Naive thymus-derived CD8-positive, alpha-beta T cell (primary cell): Measurements from ENCODE around the gene OR5D18. TPM values are rescaled to one million over a fixed set of nuclear protein-coding genes. Genes with fewer than 3 reads are reported as not detected.

ENCODE experiments used
- ATAC-seq, 2 donors: fragments of 150-1000 bp; cut with Tn5 transposase in 1 of 2; sonication (Bioruptor Pico), chemical (Tn5 transposase) in 1 of 2; 1 replicate in 1 of 2; 2 replicates in 1 of 2; pipeline ENCODE4 v1.10.0; 2021; ENCODE audit warnings: mild to moderate bottlenecking in 2 of 2, moderate library complexity in 2 of 2
- POLR2A ChIA-PET: fragments of 350-600 bp; sonication (Branson Sonifier 250); formaldehyde crosslinking; loops from one replicate; lab custom pipeline; 2021; ENCODE audit warnings: antibody characterized with exemption; lab: Charles Lee
- DNase-seq, 10 donors: peaks; one replicate each; pipeline versions ENCODE4 v3.0.0 to v3.0.0-alpha.2; 2020 to 2022
- H3K27ac Mint-ChIP-seq, 10 donors: one replicate each; pipeline ENCODE4 v1.8.0; 2020 to 2022; ENCODE audit warnings: mild to moderate bottlenecking in 10 of 10, mixed read lengths in 10 of 10, moderate library complexity in 4 of 10, inconsistent platforms in 1 of 10
- H3K27me3 Mint-ChIP-seq, 5 donors: one replicate each; pipeline ENCODE4 v1.8.0; 2021 to 2022; ENCODE audit warnings: mixed read lengths in 5 of 5
- H3K36me3 Mint-ChIP-seq, 3 donors: one replicate each; pipeline ENCODE4 v1.8.0; 2020 to 2022; ENCODE audit warnings: mixed read lengths in 3 of 3, mild to moderate bottlenecking in 2 of 3, inconsistent platforms in 1 of 3
- H3K4me1 Mint-ChIP-seq, 4 donors: one replicate each; pipeline ENCODE4 v1.8.0; 2021 to 2022; ENCODE audit warnings: mixed read lengths in 4 of 4
- H3K4me3 Mint-ChIP-seq, 10 donors: one replicate each; pipeline ENCODE4 v1.8.0; 2020 to 2022; ENCODE audit warnings: mild to moderate bottlenecking in 10 of 10, mixed read lengths in 10 of 10, moderate library complexity in 6 of 10, inconsistent platforms in 1 of 10
- H3K9me3 Mint-ChIP-seq, 9 donors: one replicate each; pipeline ENCODE4 v1.8.0; 2020 to 2022; ENCODE audit warnings: mixed read lengths in 9 of 9, mild to moderate bottlenecking in 3 of 9, inconsistent platforms in 1 of 9, moderate library complexity in 1 of 9
- polyA plus RNA-seq, 3 donors: library from polyadenylated mRNA; unstranded; fragments of 300-500 nt; fragmentation: Illumina TruSeq; gene quantifications; one replicate each; pipeline ENCODE4 v1.2.3, GENCODE V29; 2021
- total RNA-seq, 8 experiments: library from RNA in 2 of 8; stranded (reverse) in 2 of 8; gene quantifications; one replicate each; pipeline ENCODE4 v1.2.3 and lab custom pipeline; 2021 to 2026

OR5D18 gene
- not detected for total RNA-seq
- not detected for polyA plus RNA-seq
- total RNA-seq (lab: John Stamatoyannopoulos, UW) = 0 reads per million in 6 experiments

GRCh38 chr11:55819330-55819729 is at the start of gene OR5D18:
Gene OR5D18 (plus strand): TSS chr11:55819630. CDS start chr11:55819630, 0 bp downstream.
- Mint-ChIP-seq H3K27me3 (no peaks in the 10 kb centered on the region), H3K4me3 (no peak within 1 kb of the TSS), H3K9me3 (peaks cover 8 to 38% (median 19%) of the 10 kb centered on the region in 9 donors), H3K27ac (no peak within 1 kb of the TSS), H3K4me1 (peaks cover 0 to 3% (median 0%) of the 10 kb centered on the region in 4 donors), H3K36me3 (peaks cover 0 to 9% (median 0%) of the 10 kb centered on the region in 3 donors)
- DNase-seq = no peak
- POLR2A ChIA-PET = no interaction called here
- no peak for ATAC-seq

DNA sequence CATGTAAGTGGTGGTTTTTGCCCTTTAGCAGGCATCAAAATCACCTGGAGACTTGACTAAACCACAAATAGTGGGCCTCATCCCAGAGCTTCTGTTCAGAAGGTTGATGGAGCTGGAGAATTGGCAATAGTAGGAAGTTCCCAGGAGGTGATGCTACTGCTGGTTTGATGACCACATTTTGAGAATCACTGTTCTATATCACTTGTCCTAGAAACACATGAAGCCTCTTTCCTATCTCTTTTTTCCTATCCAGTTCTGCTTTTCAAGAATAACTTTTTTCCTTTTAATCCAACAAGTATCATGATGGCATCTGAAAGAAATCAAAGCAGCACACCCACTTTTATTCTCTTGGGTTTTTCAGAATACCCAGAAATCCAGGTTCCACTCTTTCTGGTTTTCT is 46.3 kb upstream of the OR5D18 start, which contains the start of gene OR5D13:
Gene OR5D13, plus strand, starts transcription at position 301 of the 400 bp plus-strand sequence. Its CDS starts 0 bp downstream, at position 301.
- DNase-seq (no peak), ATAC-seq (no peak)
- Mint-ChIP-seq H3K9me3 (peaks cover 0 to 37% (median 13%) of the 10 kb centered on the region in 9 donors), H3K4me1 (no peaks in the 10 kb centered on the region), H3K4me3 (no peak within 1 kb of the TSS), H3K36me3 (peaks cover 0 to 6% (median 0%) of the 10 kb centered on the region in 3 donors), H3K27ac (no peak within 1 kb of the TSS), H3K27me3 (no peaks in the 10 kb centered on the region)
- POLR2A ChIA-PET = no interaction called here

GRCh38 chr11:55791606-55792005 is 27.8 kb upstream of the OR5D18 start:
- POLR2A ChIA-PET = no interaction called here
- no peak overlapping the region for H3K27ac Mint-ChIP-seq
- DNase-seq (no peak), ATAC-seq (no peak)
- H3K36me3 Mint-ChIP-seq = no peaks in the 10 kb centered on the region
- no peak overlapping the region for H3K4me3 Mint-ChIP-seq
- no peaks in the 10 kb centered on the region for H3K27me3 Mint-ChIP-seq
- H3K9me3 Mint-ChIP-seq = peaks cover 7 to 29% (median 13%) of the 10 kb centered on the region in 9 donors
- H3K4me1 Mint-ChIP-seq = no peaks in the 10 kb centered on the region

DNA sequence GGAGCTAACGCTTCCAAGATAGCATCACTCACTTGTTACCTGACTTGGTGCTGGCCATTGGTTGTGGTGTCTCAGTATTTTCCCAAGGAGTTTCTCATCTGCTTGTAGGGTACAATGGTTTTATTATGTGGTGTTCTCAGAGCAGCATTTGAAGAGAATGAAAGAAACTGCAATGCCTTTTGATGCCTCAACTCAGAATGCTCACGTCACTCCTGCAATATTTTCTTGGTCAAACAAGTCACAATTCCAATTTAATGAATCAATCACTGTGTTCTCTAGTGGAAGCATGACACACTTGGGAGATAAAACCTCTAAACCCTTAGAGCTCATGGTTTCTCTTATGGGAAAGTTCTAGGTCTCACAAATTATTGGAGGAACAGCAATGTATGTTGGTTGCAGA is 26.1 kb upstream of the OR5D18 start:
- DNase-seq (no peak), ATAC-seq (no peak)
- Mint-ChIP-seq H3K27ac (no peak overlapping the region), H3K4me1 (no peaks in the 10 kb centered on the region), H3K9me3 (peaks cover 5 to 18% (median 9%) of the 10 kb centered on the region in 9 donors), H3K27me3 (no peaks in the 10 kb centered on the region), H3K36me3 (no peaks in the 10 kb centered on the region), H3K4me3 (no peak overlapping the region)
- POLR2A ChIA-PET = no interaction called here

- no peak within 1 kb of the TSS for H3K27ac Mint-ChIP-seq
- H3K27me3 Mint-ChIP-seq = no peaks in the 10 kb centered on the region
- H3K4me1 Mint-ChIP-seq = no peaks in the 10 kb centered on the region
- no peak for ATAC-seq
- peaks cover 11 to 34% (median 19%) of the 10 kb centered on the region in 9 donors for H3K9me3 Mint-ChIP-seq
- no peaks in the 10 kb centered on the region for H3K36me3 Mint-ChIP-seq
- H3K4me3 Mint-ChIP-seq = no peak within 1 kb of the TSS
- POLR2A ChIA-PET = no interaction called here
- DNase-seq = no peak
Measured at GRCh38 chr11:55795256-55795655, 24.2 kb upstream of the OR5D18 start, which contains the start of gene OR5D14. Gene OR5D14 (plus strand): TSS chr11:55795556. CDS start chr11:55795556, 0 bp downstream.

DNA sequence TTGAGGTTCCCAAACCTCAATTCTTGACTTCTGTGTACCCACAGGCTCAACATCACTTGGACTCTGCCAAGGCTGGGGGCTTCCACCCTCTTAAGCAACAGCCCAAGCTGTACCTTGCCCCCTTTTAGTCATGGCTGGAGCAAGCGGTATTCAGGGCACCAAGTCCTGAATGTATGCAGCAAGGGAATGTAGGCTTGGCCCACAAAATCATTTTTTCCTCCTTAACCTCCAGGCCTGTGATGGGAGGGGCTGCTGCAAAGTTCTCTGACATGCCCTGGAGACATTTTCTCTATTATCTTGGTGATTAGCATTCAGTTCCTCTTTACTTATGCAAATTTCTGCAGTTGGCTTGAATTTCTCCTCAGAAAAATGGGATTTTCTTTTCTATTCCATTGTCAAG is 13.2 kb upstream of the OR5D18 start:
- Mint-ChIP-seq H3K4me3 (no peak overlapping the region), H3K36me3 (peaks cover 0 to 15% (median 0%) of the 10 kb centered on the region in 3 donors), H3K9me3 (peaks cover 0 to 54% (median 24%) of the 10 kb centered on the region in 9 donors), H3K27ac (no peak overlapping the region), H3K4me1 (no peaks in the 10 kb centered on the region), H3K27me3 (no peaks in the 10 kb centered on the region)
- ATAC-seq (no peak), DNase-seq (no peak)
- POLR2A ChIA-PET = no interaction called here

- H3K9me3 Mint-ChIP-seq = peaks cover 8 to 42% (median 28%) of the 10 kb centered on the region in 9 donors
- POLR2A ChIA-PET = no interaction called here
- H3K27me3 Mint-ChIP-seq = no peaks in the 10 kb centered on the region
- no peaks in the 10 kb centered on the region for H3K4me1 Mint-ChIP-seq
- H3K36me3 Mint-ChIP-seq = peaks cover 0 to 8% (median 0%) of the 10 kb centered on the region in 3 donors
- H3K4me3 Mint-ChIP-seq = no peak within 1 kb of the TSS
- H3K27ac Mint-ChIP-seq = no peak within 1 kb of the TSS
- no peak for DNase-seq
- no peak for ATAC-seq
Measured at GRCh38 chr11:55811067-55811466, 8.4 kb upstream of the OR5D18 start, which contains the start of gene OR5L1. Gene OR5L1 (plus strand): TSS chr11:55811367. CDS start chr11:55811467, 100 bp downstream.

GRCh38 chr11:55826919-55827318 is 7.5 kb downstream of the OR5D18 start, which contains the start of gene OR5L2:
Gene OR5L2 (plus strand): TSS chr11:55827219. CDS start chr11:55827219, 0 bp downstream.
- DNase-seq (no peak), ATAC-seq (no peak)
- Mint-ChIP-seq H3K9me3 (peaks cover 0 to 25% (median 8%) of the 10 kb centered on the region in 9 donors), H3K4me3 (no peak within 1 kb of the TSS), H3K27me3 (no peaks in the 10 kb centered on the region), H3K27ac (no peak within 1 kb of the TSS), H3K4me1 (no peaks in the 10 kb centered on the region), H3K36me3 (no peaks in the 10 kb centered on the region)
- POLR2A ChIA-PET = no interaction called here

DNA sequence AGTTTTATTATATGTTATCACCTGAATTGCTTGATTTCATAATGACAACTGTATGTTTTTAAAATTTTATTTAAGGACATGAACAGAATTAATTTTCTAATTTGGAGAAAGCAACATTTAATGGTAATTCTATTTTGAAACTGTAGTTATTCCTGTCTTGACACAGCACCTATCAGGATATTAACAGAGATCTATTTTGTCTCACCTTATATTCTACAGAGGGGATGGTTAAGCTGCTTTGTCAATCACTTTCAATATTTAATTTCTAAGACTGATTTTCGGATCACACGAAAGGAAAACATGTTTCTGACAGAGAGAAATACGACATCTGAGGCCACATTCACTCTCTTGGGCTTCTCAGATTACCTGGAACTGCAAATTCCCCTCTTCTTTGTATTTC is 19.0 kb downstream of the OR5D18 start, which contains the start of gene OR5D16:
Gene OR5D16, plus strand, starts transcription at position 301 of the 400 bp plus-strand sequence. Its CDS starts 0 bp downstream, at position 301.
- ATAC-seq (no peak), DNase-seq (no peak)
- no peaks in the 10 kb centered on the region for H3K36me3 Mint-ChIP-seq
- no peak within 1 kb of the TSS for H3K27ac Mint-ChIP-seq
- peaks cover 7 to 38% (median 17%) of the 10 kb centered on the region in 9 donors for H3K9me3 Mint-ChIP-seq
- H3K4me3 Mint-ChIP-seq = no peak within 1 kb of the TSS
- no peaks in the 10 kb centered on the region for H3K27me3 Mint-ChIP-seq
- POLR2A ChIA-PET = no interaction called here
- H3K4me1 Mint-ChIP-seq = no peaks in the 10 kb centered on the region

DNA sequence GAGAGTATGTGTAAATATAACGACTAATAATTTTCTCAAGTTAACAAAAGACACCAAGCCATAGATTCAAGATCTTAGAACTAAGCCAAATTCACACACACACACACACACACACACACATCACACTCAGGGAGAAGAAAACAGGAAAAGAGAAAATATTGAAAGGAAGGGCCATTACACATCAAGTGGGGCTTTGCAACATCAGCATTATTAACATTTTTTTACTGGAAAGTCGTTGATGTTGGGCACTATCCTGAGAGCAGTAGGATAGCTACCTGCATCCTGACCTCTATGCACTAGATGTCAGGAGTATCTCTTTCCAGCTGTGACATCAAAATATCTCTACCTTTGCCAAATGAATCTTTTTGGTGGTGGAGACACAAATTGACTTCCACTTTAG is 28.0 kb downstream of the OR5D18 start:
- DNase-seq (no peak), ATAC-seq (no peak)
- no peaks in the 10 kb centered on the region for H3K27me3 Mint-ChIP-seq
- no peaks in the 10 kb centered on the region for H3K36me3 Mint-ChIP-seq
- POLR2A ChIA-PET = no interaction called here
- H3K4me3 Mint-ChIP-seq = no peak overlapping the region
- H3K9me3 Mint-ChIP-seq = peaks cover 6 to 22% (median 17%) of the 10 kb centered on the region in 9 donors
- no peaks in the 10 kb centered on the region for H3K4me1 Mint-ChIP-seq
- no peak overlapping the region for H3K27ac Mint-ChIP-seq

- ATAC-seq = no peak
- Mint-ChIP-seq H3K4me1 (no peaks in the 10 kb centered on the region), H3K9me3 (peaks cover 8 to 38% (median 21%) of the 10 kb centered on the region in 9 donors)
Measured at GRCh38 chr11:55849037-55849436, 29.6 kb downstream of the OR5D18 start.

GRCh38 chr11:55852141-55852540 is 32.7 kb downstream of the OR5D18 start:
- POLR2A ChIA-PET = no interaction called here
- Mint-ChIP-seq H3K9me3 (peaks cover 5 to 45% (median 14%) of the 10 kb centered on the region in 9 donors), H3K27me3 (no peaks in the 10 kb centered on the region), H3K4me3 (no peak overlapping the region), H3K27ac (no peak overlapping the region), H3K4me1 (no peaks in the 10 kb centered on the region), H3K36me3 (peaks cover 0 to 4% (median 0%) of the 10 kb centered on the region in 3 donors)
- no peak for ATAC-seq
- no peak for DNase-seq

More at GRCh38 chr11:55849037-55849436, 29.6 kb downstream of the OR5D18 start:
- Mint-ChIP-seq H3K27ac (no peak overlapping the region), H3K4me3 (no peak overlapping the region), H3K27me3 (no peaks in the 10 kb centered on the region), H3K36me3 (no peaks in the 10 kb centered on the region)
- no peak for DNase-seq
- POLR2A ChIA-PET = no interaction called here

DNA sequence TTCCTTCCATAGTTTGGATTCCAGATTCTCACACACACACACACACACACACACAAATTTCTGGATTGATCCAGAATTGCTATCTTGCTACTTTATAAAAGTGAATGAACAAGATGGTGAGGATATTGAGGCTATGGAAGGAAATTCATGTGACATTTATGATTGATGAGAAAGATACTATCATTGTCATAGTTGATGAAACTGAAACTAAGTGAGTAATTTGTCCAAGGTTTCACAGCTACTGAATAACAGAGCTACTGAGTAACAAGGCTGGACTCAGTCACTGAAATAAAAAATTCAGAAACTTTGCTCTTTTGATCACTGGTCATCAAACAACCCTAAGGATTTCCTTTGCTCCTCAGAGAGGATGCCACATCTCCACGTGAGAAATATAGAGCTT is 35.3 kb downstream of the OR5D18 start:
- POLR2A ChIA-PET = no interaction called here
- peaks cover 0 to 9% (median 0%) of the 10 kb centered on the region in 3 donors for H3K36me3 Mint-ChIP-seq
- ATAC-seq (no peak), DNase-seq (no peak)
- no peak overlapping the region for H3K27ac Mint-ChIP-seq
- H3K27me3 Mint-ChIP-seq = no peaks in the 10 kb centered on the region
- no peaks in the 10 kb centered on the region for H3K4me1 Mint-ChIP-seq
- H3K4me3 Mint-ChIP-seq = no peak overlapping the region
- peaks cover 8 to 46% (median 14%) of the 10 kb centered on the region in 9 donors for H3K9me3 Mint-ChIP-seq
